Astrocyte (in vitro differentiated cells and primary cell): ENCODE data around the gene CAPN5.

ENCODE experiments used
- EZH2 ChIP-seq: IDR thresholded peaks from 2 replicates; pipeline ENCODE4 v1.6.1; 2012; ENCODE audit warnings: mild to moderate bottlenecking, low read length, inconsistent platforms; ENCODE audit not compliant: insufficient read depth
- TF ChIP-seq, protein P1 (sequence below): IDR thresholded peaks from 2 replicates; pipeline ENCODE4 v1.5.1; 2011; ENCODE audit warnings: low read depth, mild to moderate bottlenecking, inconsistent platforms, low read length, moderate library complexity; ENCODE audit not compliant: insufficient read depth

DNA sequence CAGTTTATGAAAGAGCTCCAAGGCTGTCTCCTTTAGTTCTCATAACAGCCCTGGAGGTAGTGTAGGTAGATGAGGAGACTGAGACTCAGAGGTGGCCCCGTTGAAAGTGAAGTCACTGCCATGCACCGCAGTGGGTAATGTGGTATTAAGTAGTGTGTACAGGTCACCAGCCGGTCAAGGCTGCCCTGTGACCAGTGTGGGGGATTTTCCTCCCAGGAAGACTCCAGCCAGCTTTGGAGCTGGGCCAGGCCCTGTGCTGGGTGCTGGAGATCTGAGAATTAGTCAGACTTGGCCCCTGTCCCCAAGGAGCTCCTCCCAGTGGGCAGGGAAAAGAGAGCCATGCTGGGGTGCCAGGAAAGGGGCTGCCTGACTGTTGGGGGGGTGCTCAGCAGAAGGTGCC lies 41.2 kb downstream of the CAPN5 start:
- TF ChIP-seq, protein P1, sequence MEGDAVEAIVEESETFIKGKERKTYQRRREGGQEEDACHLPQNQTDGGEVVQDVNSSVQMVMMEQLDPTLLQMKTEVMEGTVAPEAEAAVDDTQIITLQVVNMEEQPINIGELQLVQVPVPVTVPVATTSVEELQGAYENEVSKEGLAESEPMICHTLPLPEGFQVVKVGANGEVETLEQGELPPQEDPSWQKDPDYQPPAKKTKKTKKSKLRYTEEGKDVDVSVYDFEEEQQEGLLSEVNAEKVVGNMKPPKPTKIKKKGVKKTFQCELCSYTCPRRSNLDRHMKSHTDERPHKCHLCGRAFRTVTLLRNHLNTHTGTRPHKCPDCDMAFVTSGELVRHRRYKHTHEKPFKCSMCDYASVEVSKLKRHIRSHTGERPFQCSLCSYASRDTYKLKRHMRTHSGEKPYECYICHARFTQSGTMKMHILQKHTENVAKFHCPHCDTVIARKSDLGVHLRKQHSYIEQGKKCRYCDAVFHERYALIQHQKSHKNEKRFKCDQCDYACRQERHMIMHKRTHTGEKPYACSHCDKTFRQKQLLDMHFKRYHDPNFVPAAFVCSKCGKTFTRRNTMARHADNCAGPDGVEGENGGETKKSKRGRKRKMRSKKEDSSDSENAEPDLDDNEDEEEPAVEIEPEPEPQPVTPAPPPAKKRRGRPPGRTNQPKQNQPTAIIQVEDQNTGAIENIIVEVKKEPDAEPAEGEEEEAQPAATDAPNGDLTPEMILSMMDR, result no peak
- no peak for TF ChIP-seq EZH2
